Ectodermal cell (in vitro differentiated cells): ENCODE measurements around the gene PRKAR1B.
"Not testable (repeated sequence)": the region's sequence is repeated elsewhere in the genome, so short reads cannot be mapped to it uniquely, and the experiment has no call there.

Experiments used
- H3K27ac ChIP-seq: 2 replicates; pipeline ENCODE4 v1.7.0; 2013; ENCODE audit warnings: mild to moderate bottlenecking, low read depth, low read length; ENCODE audit not compliant: insufficient read depth, poor library complexity, severe bottlenecking
- H3K27me3 ChIP-seq: 2 replicates; pipeline ENCODE4 v1.7.0; 2013; ENCODE audit warnings: mild to moderate bottlenecking, low read length; ENCODE audit not compliant: insufficient read depth, control insufficient read depth, poor library complexity, severe bottlenecking
- H3K36me3 ChIP-seq: one replicate; pipeline ENCODE4 v1.7.0; 2013; ENCODE audit warnings: low read length; ENCODE audit not compliant: control insufficient read depth, insufficient read depth
- H3K4me1 ChIP-seq: one replicate; pipeline ENCODE4 v1.7.0; 2013; ENCODE audit warnings: low read length; ENCODE audit not compliant: control insufficient read depth, insufficient read depth
- H3K4me3 ChIP-seq: 2 replicates; pipeline ENCODE4 v1.7.0; 2013; ENCODE audit warnings: low read depth, low read length, control low read depth; ENCODE audit not compliant: insufficient read depth
- H3K9me3 ChIP-seq: 2 replicates; pipeline ENCODE4 v1.7.0; 2013; ENCODE audit warnings: mild to moderate bottlenecking, low read length, moderate library complexity; ENCODE audit not compliant: control insufficient read depth
- WGBS, 2 experiments: methylation state at CpG; one replicate each; pipeline ENCODE4 v1.1.7; 2013; ENCODE audit warnings: missing lambda C conversion rate in 2 of 2; 5-methylcytosine and 5-hydroxymethylcytosine counted together

The PRKAR1B gene

GRCh38 chr7:659306-659847, 67.7 kb downstream of the PRKAR1B start:
- WGBS, 2 experiments = 92 to 94% methylated on average over 25 of the region's 25 CpGs
- Histone ChIP-seq H3K9me3 (no peaks in the 10 kb centered on the region), H3K4me3 (no peak overlapping the region), H3K36me3 (no peaks in the 10 kb centered on the region), H3K4me1 (no peaks in the 10 kb centered on the region), H3K27ac (no peak overlapping the region), H3K27me3 (no peaks in the 10 kb centered on the region)

DNA sequence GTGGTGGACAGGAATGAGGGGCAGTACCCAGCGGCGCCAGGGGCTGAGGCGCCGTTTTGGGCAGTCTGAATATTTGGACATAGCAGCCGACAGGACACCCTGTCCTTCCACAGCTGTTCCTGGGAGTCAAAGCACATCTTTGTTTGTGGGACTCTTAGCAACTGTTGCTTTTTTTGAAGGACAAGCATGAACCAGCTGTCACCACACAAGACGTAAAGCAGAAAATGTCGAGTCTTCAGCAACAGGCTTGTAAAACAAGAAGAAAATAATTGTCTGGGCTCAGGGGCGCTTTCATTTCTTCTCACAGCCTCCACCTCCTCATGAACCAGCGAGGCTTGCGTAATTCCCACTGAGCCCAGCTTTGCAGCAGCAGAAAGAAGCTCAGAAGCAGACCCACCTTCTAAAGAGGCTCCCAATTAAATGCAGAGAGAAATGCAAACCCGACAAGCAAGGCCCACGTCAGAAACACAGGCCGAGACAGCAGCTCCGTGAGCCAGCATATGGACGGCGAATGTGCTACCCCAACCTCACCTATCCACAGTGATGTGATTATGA, 69.4 kb downstream of the PRKAR1B start:
- H3K4me1 ChIP-seq = no peaks in the 10 kb centered on the region
- H3K4me3 ChIP-seq = no peak overlapping the region
- no peak overlapping the region for H3K27ac ChIP-seq
- H3K27me3 ChIP-seq = no peaks in the 10 kb centered on the region
- H3K9me3 ChIP-seq = no peaks in the 10 kb centered on the region
- no peaks in the 10 kb centered on the region for H3K36me3 ChIP-seq
- 91 to 95% methylated on average over 16 of the region's 16 CpGs for WGBS, 2 experiments

DNA sequence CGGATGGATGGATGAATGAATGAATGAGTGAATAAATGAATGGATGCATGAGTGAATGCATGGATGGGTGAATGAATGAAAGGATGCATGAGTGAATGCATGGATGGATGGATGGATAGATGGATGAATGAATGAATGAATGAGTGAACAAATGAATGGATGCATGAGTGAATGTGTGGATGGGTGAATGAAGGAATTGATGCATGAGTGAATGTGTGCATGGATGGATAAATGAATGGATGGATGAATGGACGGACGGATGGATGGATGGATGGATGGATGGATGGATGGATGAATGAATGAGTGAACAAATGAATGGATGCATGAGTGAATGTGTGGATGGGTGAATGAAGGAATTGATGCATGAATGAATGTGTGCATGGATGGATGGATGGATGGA, 70.1 kb downstream of the PRKAR1B start:
- not testable (repeated sequence) for H3K4me1 ChIP-seq, H3K36me3 ChIP-seq, H3K27ac ChIP-seq, H3K27me3 ChIP-seq, H3K4me3 ChIP-seq, H3K9me3 ChIP-seq
- WGBS, 2 experiments = 88 to 89% methylated on average over 3 of the region's 3 CpGs

GRCh38 chr7:655758-656157, 71.3 kb downstream of the PRKAR1B start:
- Histone ChIP-seq H3K27ac (no peak overlapping the region), H3K27me3 (no peaks in the 10 kb centered on the region), H3K9me3 (no peaks in the 10 kb centered on the region), H3K4me1 (no peaks in the 10 kb centered on the region), H3K4me3 (no peak overlapping the region), H3K36me3 (no peaks in the 10 kb centered on the region)
- WGBS, 2 experiments = 95% methylated on average over 4 of the region's 4 CpGs

- WGBS, 2 experiments = 91 to 92% methylated on average over 4 of the region's 4 CpGs
- H3K9me3 ChIP-seq = no peaks in the 10 kb centered on the region
- H3K4me3 ChIP-seq = no peak overlapping the region
- H3K36me3 ChIP-seq = no peaks in the 10 kb centered on the region
- no peak overlapping the region for H3K27ac ChIP-seq
- no peaks in the 10 kb centered on the region for H3K4me1 ChIP-seq
- H3K27me3 ChIP-seq = no peaks in the 10 kb centered on the region
Observed at GRCh38 chr7:653829-654764, 73.0 kb downstream of the PRKAR1B start.

DNA sequence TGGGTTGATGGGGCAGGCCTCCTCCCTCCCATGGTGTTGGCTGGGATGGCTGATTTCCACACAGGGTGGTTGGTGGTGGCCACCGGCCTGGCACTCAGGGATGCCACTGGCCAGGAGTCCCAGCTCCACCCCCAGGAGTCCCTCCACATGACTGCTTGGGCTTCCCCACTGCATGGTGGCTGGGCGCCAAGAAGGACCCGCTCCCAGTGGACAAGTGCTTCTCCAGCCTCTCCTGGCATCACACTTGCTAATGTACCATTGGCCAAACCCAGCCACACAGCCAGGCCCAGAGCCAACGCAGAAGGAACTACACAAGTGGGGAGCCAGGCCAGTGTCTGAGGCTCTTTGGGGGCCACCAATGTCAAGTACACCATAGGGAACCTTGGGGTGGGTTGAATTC, 74.2 kb downstream of the PRKAR1B start:
- Histone ChIP-seq H3K27me3 (no peaks in the 10 kb centered on the region), H3K36me3 (no peaks in the 10 kb centered on the region), H3K4me1 (no peaks in the 10 kb centered on the region), H3K27ac (no peak overlapping the region), H3K4me3 (no peak overlapping the region), H3K9me3 (no peaks in the 10 kb centered on the region)
- WGBS, 2 experiments = 92 to 94% methylated on average over 4 of the region's 4 CpGs

GRCh38 chr7:652167-652566, 74.9 kb downstream of the PRKAR1B start:
- H3K27ac ChIP-seq, H3K9me3 ChIP-seq, H3K27me3 ChIP-seq, H3K4me1 ChIP-seq, H3K36me3 ChIP-seq, H3K4me3 ChIP-seq: not testable (repeated sequence)
- WGBS, 2 experiments = 94 to 97% methylated on average over 16 to 17 of the region's 17 CpGs

DNA sequence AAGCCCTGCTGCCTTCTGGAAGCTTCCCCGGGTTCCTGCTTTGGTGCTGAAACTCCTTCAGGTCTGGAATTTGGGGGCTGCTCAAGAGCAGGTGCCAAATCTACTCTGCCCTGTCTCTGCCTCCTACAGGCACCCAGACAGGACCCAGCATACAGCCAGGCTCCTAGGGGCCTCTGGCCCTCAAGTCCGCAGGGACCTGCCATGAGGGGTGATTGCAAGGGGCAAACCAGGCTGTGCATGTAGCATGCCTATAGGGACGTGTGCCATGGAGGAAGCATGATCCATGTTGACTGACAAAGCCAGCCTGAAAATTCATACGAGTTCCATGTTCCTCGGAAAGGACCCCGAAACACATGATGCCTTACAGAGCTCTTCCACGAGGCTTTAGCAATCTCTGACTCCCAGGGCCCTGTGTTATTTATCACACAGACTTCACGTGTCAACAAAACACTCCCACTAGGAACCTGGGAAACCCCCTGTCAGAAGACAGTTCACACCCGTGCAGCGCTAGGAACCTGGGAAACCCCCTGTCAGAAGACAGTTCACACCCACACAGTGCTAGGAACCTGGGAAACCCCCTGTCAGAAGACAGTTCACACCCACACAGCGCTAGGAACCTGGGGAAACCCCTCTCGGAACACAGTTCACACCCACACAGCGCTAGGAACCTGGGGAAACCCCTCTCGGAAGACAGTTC, 75.9 kb downstream of the PRKAR1B start:
- no peaks in the 10 kb centered on the region for H3K36me3 ChIP-seq
- H3K9me3 ChIP-seq = no peaks in the 10 kb centered on the region
- H3K27me3 ChIP-seq = no peaks in the 10 kb centered on the region
- H3K4me1 ChIP-seq = no peaks in the 10 kb centered on the region
- 92 to 94% methylated on average over 10 to 11 of the region's 14 CpGs for WGBS, 2 experiments
- no peak overlapping the region for H3K27ac ChIP-seq
- H3K4me3 ChIP-seq = no peak overlapping the region

GRCh38 chr7:650339-651031, 76.6 kb downstream of the PRKAR1B start:
- no peaks in the 10 kb centered on the region for H3K4me1 ChIP-seq
- no peak overlapping the region for H3K27ac ChIP-seq
- no peaks in the 10 kb centered on the region for H3K9me3 ChIP-seq
- H3K4me3 ChIP-seq = no peak overlapping the region
- H3K36me3 ChIP-seq = no peaks in the 10 kb centered on the region
- H3K27me3 ChIP-seq = no peaks in the 10 kb centered on the region
- 94 to 95% methylated on average over 22 of the region's 22 CpGs for WGBS, 2 experiments
